Measurements from ENCODE around the gene UNC5A. TPM values are rescaled to one million over a fixed set of nuclear protein-coding genes. Genes with fewer than 3 reads are reported as not detected.

UNC5A gene
- total RNA-seq, 2 donors from 2014 or later = 0.89 to 1.4 TPM

GRCh38 chr5:176781638-176782570 lies 28.5 kb upstream of the UNC5A start:
- no peaks in the 10 kb centered on the region for H3K9me3 Mint-ChIP-seq
- H3K36me3 Mint-ChIP-seq (ENCODE audit: low read depth) = no peaks in the 10 kb centered on the region
- H3K27ac ChIP-seq (ENCODE audit: low read depth, low read length) = no peak overlapping the region
- H3K9me3 ChIP-seq (ENCODE audit: control insufficient read depth, low read length) = no peaks in the 10 kb centered on the region
- H3K4me1 Mint-ChIP-seq = peaks cover 12% of the 10 kb centered on the region
- peaks cover 4% of the 10 kb centered on the region for H3K27me3 Mint-ChIP-seq (ENCODE audit: insufficient read depth)
- no peak overlapping the region for H3K4me3 Mint-ChIP-seq
- TF ChIP-seq, protein P1, sequence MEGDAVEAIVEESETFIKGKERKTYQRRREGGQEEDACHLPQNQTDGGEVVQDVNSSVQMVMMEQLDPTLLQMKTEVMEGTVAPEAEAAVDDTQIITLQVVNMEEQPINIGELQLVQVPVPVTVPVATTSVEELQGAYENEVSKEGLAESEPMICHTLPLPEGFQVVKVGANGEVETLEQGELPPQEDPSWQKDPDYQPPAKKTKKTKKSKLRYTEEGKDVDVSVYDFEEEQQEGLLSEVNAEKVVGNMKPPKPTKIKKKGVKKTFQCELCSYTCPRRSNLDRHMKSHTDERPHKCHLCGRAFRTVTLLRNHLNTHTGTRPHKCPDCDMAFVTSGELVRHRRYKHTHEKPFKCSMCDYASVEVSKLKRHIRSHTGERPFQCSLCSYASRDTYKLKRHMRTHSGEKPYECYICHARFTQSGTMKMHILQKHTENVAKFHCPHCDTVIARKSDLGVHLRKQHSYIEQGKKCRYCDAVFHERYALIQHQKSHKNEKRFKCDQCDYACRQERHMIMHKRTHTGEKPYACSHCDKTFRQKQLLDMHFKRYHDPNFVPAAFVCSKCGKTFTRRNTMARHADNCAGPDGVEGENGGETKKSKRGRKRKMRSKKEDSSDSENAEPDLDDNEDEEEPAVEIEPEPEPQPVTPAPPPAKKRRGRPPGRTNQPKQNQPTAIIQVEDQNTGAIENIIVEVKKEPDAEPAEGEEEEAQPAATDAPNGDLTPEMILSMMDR (conservative IDR thresholded peaks at IDR 0.05) = no peak
- WGBS, 2 experiments (ENCODE audit: insufficient coverage in 1 of 2, insufficient read length in 1 of 2) = 93 to 97% methylated on average over 11 to 17 of the region's 17 CpGs
- H3K4me3 ChIP-seq (ENCODE audit: low read length) = no peak overlapping the region
- peak; percentile 24 for DNase-seq
- no peaks in the 10 kb centered on the region for H3K36me3 ChIP-seq (ENCODE audit: control insufficient read depth, insufficient read depth, low read length)
- peaks cover 4% of the 10 kb centered on the region for H3K4me1 ChIP-seq (ENCODE audit: control insufficient read depth, insufficient read depth, low read length)
- H3K27ac Mint-ChIP-seq = no peak overlapping the region
- no peaks in the 10 kb centered on the region for H3K27me3 ChIP-seq (ENCODE audit: control insufficient read depth, insufficient read depth, low read length, poor library complexity, severe bottlenecking)
- no peak overlapping the region for H3K9ac ChIP-seq (ENCODE audit: extremely low read depth, low read length, poor library complexity, severe bottlenecking)

DNA sequence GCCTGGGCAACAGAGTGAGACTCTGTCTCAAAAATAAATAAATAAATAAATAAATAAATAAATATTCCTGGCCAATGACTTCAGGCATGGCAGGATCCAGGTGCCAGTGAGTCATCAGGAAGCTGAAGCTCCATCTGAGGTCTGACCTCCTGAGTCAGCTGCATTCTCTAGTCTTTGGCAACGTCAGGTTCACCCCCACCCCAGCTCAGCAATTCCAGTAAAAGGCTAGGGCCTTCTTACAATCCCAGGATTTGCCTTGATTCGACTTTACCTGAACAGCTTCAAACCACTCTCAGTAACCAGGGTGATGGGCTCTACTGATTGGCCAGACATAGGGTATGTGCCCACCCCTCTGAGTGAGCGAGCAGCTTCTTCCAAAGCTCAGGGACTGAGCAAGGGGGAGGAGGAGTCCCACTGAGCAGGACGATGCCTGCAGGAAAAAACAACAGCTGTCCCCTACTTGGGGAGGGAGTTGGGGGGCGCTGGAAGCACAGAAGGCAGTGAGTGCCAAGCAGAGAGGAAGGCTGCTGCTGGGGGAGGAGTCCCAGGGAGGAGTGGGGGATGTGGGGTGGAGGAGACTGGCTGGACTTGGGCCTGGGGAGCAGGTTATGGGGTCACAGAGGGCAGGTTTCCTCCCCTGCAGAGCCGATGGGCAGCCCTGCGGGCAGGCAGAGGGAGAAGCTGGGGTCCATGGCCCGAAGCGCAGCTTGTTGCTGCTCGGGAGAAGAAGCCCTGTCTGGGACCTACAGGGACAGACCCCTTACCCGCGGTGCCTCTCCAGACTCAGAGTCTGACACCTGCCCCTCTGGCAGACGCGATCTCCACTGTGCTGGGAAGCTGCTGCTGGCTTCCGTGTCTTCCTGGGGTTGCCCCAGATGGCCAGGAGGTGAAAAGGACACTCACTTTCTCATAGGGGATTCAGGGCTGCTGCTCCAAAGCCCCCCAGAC lies 25.9 kb upstream of the UNC5A start:
- Mint-ChIP-seq H3K27ac (peak overlapping the region; percentile 46), H3K4me3 (no peak overlapping the region), H3K4me1 (peaks cover 30% of the 10 kb centered on the region), H3K9me3 (no peaks in the 10 kb centered on the region), H3K36me3 (ENCODE audit: low read depth) (no peaks in the 10 kb centered on the region), H3K27me3 (ENCODE audit: insufficient read depth) (peaks cover 4% of the 10 kb centered on the region)
- Histone ChIP-seq H3K4me1 (ENCODE audit: control insufficient read depth, insufficient read depth, low read length) (peaks cover 12% of the 10 kb centered on the region), H3K9ac (ENCODE audit: extremely low read depth, low read length, poor library complexity, severe bottlenecking) (no peak overlapping the region), H3K36me3 (ENCODE audit: control insufficient read depth, insufficient read depth, low read length) (no peaks in the 10 kb centered on the region), H3K9me3 (ENCODE audit: control insufficient read depth, low read length) (no peaks in the 10 kb centered on the region), H3K27ac (ENCODE audit: low read depth, low read length) (no peak overlapping the region), H3K4me3 (ENCODE audit: low read length) (no peak overlapping the region), H3K27me3 (ENCODE audit: control insufficient read depth, insufficient read depth, low read length, poor library complexity, severe bottlenecking) (no peaks in the 10 kb centered on the region)
- 36 to 44% methylated on average over 10 to 15 of the region's 15 CpGs for WGBS, 2 experiments (ENCODE audit: insufficient coverage in 1 of 2, insufficient read length in 1 of 2)
- TF ChIP-seq, protein P1 (conservative IDR thresholded peaks at IDR 0.05) = no peak
- DNase-seq = peak; percentile 85

Data from endodermal cell (in vitro differentiated cells).